ENCODE results near the gene JPH4. TPM values are rescaled to one million over a fixed set of nuclear protein-coding genes. Genes with fewer than 3 reads are reported as not detected.

The JPH4 gene
- total RNA-seq, 1 experiment from 2014 or later = 0.15 TPM

DNA sequence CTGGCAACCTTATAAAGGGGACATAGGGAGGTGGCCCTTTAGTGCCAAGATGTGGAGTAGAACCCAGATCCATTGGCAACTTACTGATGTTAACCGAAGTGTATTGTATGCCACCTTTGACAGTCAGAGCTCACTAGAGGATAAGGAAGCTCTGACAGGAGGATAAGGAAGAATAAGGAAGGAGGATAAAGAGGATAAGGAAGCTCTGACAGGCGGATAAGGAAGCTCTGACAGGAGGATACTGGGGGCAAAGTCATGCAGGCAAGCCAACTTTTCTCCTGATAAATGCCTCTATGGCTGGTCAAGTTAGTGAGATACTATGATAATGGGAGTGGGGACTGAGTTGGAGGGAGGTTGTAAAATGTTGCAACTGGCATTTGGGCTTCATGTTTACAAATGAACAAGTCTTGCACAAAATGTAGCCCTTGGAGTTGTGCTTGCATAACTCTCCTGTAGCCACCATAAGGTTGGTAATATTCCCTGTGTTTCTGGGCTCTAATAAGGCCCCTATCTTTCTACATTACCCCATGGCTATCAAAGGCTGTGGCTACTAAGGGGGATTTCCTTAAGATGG, 39.9 kb upstream of the JPH4 start:
- Histone ChIP-seq H3K27me3 (ENCODE audit: insufficient read depth, low read length) (no peaks in the 10 kb centered on the region), H3K27ac (ENCODE audit: low read depth, low read length) (no peak overlapping the region), H3K4me2 (ENCODE audit: low read length) (no peak overlapping the region), H3K9me2 (ENCODE audit: insufficient read depth) (no peaks in the 10 kb centered on the region), H3K36me3 (ENCODE audit: control insufficient read depth in 1 of 2, insufficient read depth in 2 of 2, low read length in 2 of 2) (no peaks in the 10 kb centered on the region), H3K4me1 (ENCODE audit: control insufficient read depth in 1 of 2, insufficient read depth in 2 of 2, low read length in 2 of 2) (no peaks in the 10 kb centered on the region), H3K4me3 (replicated peaks in 1 of 2; ENCODE audit: low read depth in 1 of 2, low read length in 2 of 2) (no peak overlapping the region), H3K79me2 (ENCODE audit: insufficient read depth, low read length) (no peaks in the 10 kb centered on the region), H3K9me3 (ENCODE audit: control insufficient read depth in 1 of 2, insufficient read depth in 1 of 2, low read depth in 1 of 2, low read length in 2 of 2) (no peaks in the 10 kb centered on the region), H2AFZ (ENCODE audit: low read depth, low read length, poor library complexity, severe bottlenecking) (no peak overlapping the region), H3K9ac (ENCODE audit: low read length) (no peak overlapping the region), H4K20me1 (ENCODE audit: insufficient read depth) (no peaks in the 10 kb centered on the region)
- no TSS peak for BruUV-seq (replicated peaks)
- CTCF ChIA-PET = interaction anchor here (1.6 kb wide), 1 partner anchor 13 kb away, joined by 4 read pairs; no protein-coding TSS in a partner anchor
- TF ChIP-seq SRF (IDR thresholded peaks at IDR 0.05; ENCODE audit: low read depth) = no peak
- TF ChIP-seq POLR2AphosphoS5 (IDR thresholded peaks at IDR 0.05; ENCODE audit: low read depth, low read length) = no peak
- no peak for TF ChIP-seq EGR1 (IDR thresholded peaks at IDR 0.05; ENCODE audit: low read depth)
- no peak for TF ChIP-seq JUND (IDR thresholded peaks at IDR 0.05)
- TF ChIP-seq, protein P1, sequence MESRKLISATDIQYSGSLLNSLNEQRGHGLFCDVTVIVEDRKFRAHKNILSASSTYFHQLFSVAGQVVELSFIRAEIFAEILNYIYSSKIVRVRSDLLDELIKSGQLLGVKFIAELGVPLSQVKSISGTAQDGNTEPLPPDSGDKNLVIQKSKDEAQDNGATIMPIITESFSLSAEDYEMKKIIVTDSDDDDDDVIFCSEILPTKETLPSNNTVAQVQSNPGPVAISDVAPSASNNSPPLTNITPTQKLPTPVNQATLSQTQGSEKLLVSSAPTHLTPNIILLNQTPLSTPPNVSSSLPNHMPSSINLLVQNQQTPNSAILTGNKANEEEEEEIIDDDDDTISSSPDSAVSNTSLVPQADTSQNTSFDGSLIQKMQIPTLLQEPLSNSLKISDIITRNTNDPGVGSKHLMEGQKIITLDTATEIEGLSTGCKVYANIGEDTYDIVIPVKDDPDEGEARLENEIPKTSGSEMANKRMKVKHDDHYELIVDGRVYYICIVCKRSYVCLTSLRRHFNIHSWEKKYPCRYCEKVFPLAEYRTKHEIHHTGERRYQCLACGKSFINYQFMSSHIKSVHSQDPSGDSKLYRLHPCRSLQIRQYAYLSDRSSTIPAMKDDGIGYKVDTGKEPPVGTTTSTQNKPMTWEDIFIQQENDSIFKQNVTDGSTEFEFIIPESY (IDR thresholded peaks at IDR 0.05; ENCODE audit: extremely low read depth, insufficient replicate concordance, low read length) = no peak
- TF ChIP-seq RAD21 (IDR thresholded peaks at IDR 0.05; ENCODE audit: low read depth) = no peak
- TF ChIP-seq, protein P2, sequence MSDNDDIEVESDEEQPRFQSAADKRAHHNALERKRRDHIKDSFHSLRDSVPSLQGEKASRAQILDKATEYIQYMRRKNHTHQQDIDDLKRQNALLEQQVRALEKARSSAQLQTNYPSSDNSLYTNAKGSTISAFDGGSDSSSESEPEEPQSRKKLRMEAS (IDR thresholded peaks at IDR 0.05) = no peak
- TF ChIP-seq POLR2A (IDR thresholded peaks at IDR 0.05; ENCODE audit: borderline replicate concordance, extremely low read depth, insufficient read depth, insufficient read length) = no peak
- no peak for TF ChIP-seq CBX3 (IDR thresholded peaks at IDR 0.05; ENCODE audit: low read depth)
- TF ChIP-seq, protein P3, sequence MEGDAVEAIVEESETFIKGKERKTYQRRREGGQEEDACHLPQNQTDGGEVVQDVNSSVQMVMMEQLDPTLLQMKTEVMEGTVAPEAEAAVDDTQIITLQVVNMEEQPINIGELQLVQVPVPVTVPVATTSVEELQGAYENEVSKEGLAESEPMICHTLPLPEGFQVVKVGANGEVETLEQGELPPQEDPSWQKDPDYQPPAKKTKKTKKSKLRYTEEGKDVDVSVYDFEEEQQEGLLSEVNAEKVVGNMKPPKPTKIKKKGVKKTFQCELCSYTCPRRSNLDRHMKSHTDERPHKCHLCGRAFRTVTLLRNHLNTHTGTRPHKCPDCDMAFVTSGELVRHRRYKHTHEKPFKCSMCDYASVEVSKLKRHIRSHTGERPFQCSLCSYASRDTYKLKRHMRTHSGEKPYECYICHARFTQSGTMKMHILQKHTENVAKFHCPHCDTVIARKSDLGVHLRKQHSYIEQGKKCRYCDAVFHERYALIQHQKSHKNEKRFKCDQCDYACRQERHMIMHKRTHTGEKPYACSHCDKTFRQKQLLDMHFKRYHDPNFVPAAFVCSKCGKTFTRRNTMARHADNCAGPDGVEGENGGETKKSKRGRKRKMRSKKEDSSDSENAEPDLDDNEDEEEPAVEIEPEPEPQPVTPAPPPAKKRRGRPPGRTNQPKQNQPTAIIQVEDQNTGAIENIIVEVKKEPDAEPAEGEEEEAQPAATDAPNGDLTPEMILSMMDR (IDR thresholded peaks at IDR 0.05 in 2 of 3, conservative IDR thresholded peaks at IDR 0.05 in 1 of 3; ENCODE audit: borderline replicate concordance in 1 of 3, insufficient read depth in 1 of 3, low read depth in 2 of 3, low read length in 2 of 3) = no peak
- TF ChIP-seq CEBPB (IDR thresholded peaks at IDR 0.05; ENCODE audit: low read depth) = no peak
- no peak for TF ChIP-seq YY1 (IDR thresholded peaks at IDR 0.05; ENCODE audit: extremely low read depth, insufficient replicate concordance, low read depth, low read length)
- TF ChIP-seq FOSL1 (IDR thresholded peaks at IDR 0.05; ENCODE audit: low read depth) = no peak
- POLR2A ChIA-PET = no interaction called here
- RAD21 ChIA-PET (ENCODE audit: low non-redundant PET in 1 of 2, low total read pairs in 2 of 2, uncharacterized antibody in 2 of 2, unreplicated experiment in 2 of 2) = no interaction called here
- ATAC-seq = no peak
- intact Hi-C loops (cut with micrococcal nuclease) = no loop called here
- DNase-seq (ENCODE audit: low read depth, low spot score) = no peak
